ENCODE results near the gene TSHZ1.

TSHZ1 gene

DNA sequence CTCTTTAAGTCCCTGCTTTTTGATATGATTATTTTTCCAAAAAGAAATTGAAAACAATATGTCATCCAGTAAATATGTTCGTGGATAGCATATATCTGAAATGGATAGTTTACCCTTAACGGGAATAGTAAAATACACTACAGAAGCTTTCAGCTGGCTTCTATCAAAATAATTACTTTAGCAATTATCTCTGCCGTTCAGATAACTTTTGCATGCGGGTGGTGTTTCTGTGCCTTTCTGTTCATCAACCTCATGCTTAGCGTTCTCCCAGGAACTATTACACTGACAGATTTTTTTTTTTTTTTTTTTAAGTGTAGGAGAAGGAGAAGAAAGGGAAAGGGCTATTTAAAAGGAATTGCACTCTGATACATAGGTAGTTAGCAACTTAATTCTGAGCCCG, 53.6 kb downstream of the TSHZ1 start:
- TF ChIP-seq FOXP2 (optimal IDR thresholded peaks at IDR 0.05; ENCODE audit: borderline replicate concordance, extremely low read depth, extremely low read length, insufficient read depth) (no peak), POLR2AphosphoS5 (IDR thresholded peaks at IDR 0.05; ENCODE audit: low read depth, low read length) (no peak), SIN3A (IDR thresholded peaks at IDR 0.05; ENCODE audit: borderline replicate concordance, insufficient read depth, low read length) (no peak), TAF1 (IDR thresholded peaks at IDR 0.05; ENCODE audit: borderline replicate concordance, insufficient read depth, low read length) (no peak)
- TF ChIP-seq, protein P1, sequence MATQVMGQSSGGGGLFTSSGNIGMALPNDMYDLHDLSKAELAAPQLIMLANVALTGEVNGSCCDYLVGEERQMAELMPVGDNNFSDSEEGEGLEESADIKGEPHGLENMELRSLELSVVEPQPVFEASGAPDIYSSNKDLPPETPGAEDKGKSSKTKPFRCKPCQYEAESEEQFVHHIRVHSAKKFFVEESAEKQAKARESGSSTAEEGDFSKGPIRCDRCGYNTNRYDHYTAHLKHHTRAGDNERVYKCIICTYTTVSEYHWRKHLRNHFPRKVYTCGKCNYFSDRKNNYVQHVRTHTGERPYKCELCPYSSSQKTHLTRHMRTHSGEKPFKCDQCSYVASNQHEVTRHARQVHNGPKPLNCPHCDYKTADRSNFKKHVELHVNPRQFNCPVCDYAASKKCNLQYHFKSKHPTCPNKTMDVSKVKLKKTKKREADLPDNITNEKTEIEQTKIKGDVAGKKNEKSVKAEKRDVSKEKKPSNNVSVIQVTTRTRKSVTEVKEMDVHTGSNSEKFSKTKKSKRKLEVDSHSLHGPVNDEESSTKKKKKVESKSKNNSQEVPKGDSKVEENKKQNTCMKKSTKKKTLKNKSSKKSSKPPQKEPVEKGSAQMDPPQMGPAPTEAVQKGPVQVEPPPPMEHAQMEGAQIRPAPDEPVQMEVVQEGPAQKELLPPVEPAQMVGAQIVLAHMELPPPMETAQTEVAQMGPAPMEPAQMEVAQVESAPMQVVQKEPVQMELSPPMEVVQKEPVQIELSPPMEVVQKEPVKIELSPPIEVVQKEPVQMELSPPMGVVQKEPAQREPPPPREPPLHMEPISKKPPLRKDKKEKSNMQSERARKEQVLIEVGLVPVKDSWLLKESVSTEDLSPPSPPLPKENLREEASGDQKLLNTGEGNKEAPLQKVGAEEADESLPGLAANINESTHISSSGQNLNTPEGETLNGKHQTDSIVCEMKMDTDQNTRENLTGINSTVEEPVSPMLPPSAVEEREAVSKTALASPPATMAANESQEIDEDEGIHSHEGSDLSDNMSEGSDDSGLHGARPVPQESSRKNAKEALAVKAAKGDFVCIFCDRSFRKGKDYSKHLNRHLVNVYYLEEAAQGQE (IDR thresholded peaks at IDR 0.05; ENCODE audit: insufficient read depth in 1 of 2, low read depth in 2 of 2, low read length in 2 of 2), result no peak

DNA sequence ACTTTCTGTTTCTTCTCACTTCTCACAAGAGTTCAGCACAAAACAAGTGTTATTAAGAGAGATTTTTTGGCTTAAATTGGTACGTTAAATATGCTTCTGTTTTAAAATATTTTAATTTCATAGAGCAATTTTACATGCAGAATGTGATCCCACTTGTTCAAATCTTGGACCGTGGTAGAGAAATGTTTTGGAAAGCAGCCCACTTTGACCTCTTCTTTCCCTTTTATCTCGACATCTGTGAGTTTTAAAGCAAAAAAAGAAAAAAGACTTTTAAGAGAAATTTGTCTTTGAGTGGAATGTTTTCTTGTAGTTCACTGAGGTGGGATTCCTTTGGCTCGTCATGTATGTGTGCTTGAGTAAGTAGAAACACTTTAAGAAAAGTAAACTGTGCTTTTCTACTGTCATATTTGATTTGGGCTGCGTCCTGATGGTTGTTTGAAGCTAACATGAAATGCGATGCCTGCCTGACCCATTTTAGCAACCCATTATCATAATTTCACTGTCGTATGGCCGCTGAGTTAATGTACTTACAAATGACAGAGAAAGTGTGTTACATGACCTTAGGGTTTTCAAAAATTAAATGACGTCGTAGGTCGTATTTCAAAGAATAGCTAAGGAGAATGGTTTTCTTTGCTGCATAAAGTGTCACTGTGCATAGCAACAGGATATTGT, 54.5 kb downstream of the TSHZ1 start:
- TF ChIP-seq TAF1 (IDR thresholded peaks at IDR 0.05; ENCODE audit: borderline replicate concordance, insufficient read depth, low read length) (no peak), SIN3A (IDR thresholded peaks at IDR 0.05; ENCODE audit: borderline replicate concordance, insufficient read depth, low read length) (no peak)
- TF ChIP-seq, protein P1 (IDR thresholded peaks at IDR 0.05; ENCODE audit: insufficient read depth in 1 of 2, low read depth in 2 of 2, low read length in 2 of 2), result no peak

DNA sequence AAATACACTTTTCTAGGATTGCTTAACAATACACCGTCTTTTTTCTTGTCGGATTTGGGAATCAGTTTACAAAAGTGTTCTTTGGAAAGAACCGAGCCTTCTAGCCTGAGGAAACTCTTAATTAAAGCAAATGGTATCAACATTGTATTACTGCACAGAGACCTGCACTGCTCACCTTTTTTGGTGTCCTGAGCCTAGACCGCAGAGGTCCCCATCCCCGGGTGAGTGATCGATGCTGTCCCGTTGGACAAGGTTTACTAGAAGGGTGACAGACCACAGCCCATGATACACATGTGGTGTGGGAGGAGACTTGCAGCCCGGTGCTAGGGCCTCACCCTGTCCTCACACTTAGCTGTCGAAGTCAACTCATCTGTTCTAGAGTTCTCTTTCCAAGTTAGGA, 55.3 kb downstream of the TSHZ1 start:
- TF ChIP-seq SIN3A (IDR thresholded peaks at IDR 0.05; ENCODE audit: borderline replicate concordance, insufficient read depth, low read length), result no peak
- TF ChIP-seq, protein P1 (IDR thresholded peaks at IDR 0.05; ENCODE audit: insufficient read depth in 1 of 2, low read depth in 2 of 2, low read length in 2 of 2), result no peak
- TF ChIP-seq POLR2AphosphoS5 (IDR thresholded peaks at IDR 0.05; ENCODE audit: low read depth, low read length), result no peak
- TF ChIP-seq FOXP2 (optimal IDR thresholded peaks at IDR 0.05; ENCODE audit: borderline replicate concordance, extremely low read depth, extremely low read length, insufficient read depth), result no peak
- TF ChIP-seq TAF1 (IDR thresholded peaks at IDR 0.05; ENCODE audit: borderline replicate concordance, insufficient read depth, low read length), result no peak

DNA sequence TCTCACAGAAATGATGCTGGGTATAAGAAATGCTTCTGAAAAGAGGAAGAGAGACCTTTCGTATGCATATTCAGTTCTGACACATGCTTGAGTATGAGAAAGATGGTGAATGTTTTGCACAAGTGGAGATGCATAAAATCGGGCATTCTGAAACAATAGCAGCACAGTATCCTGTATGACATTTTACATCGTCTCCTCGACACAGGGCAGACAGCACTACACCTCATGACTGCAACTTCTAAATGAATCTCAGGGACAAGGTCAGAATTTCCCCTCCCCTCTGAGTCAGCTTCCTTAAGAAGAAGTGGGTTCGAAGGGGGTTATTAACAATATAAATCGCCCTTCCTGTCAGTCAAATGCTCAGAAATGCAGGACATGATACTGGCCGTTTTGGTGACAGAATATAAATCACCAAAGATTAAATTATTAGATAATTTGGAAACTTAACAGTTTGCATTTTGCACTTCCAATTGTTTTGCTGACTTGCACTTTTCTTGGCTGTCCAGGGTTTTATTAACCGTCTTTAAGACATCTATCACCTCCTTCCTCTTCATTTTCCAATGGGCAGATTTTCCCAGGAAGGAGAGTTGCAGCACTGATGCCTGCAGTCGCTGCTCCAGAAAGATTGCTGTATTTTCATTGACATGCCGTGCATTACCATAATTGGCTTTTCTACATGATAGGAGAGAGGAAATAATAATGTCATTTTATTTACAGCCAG, 57.2 kb downstream of the TSHZ1 start:
- TF ChIP-seq TAF1 (IDR thresholded peaks at IDR 0.05; ENCODE audit: borderline replicate concordance, insufficient read depth, low read length) (no peak), SIN3A (IDR thresholded peaks at IDR 0.05; ENCODE audit: borderline replicate concordance, insufficient read depth, low read length) (no peak), POLR2AphosphoS5 (IDR thresholded peaks at IDR 0.05; ENCODE audit: low read depth, low read length) (no peak), FOXP2 (optimal IDR thresholded peaks at IDR 0.05; ENCODE audit: borderline replicate concordance, extremely low read depth, extremely low read length, insufficient read depth) (no peak)
- TF ChIP-seq, protein P1 (IDR thresholded peaks at IDR 0.05; ENCODE audit: insufficient read depth in 1 of 2, low read depth in 2 of 2, low read length in 2 of 2), result no peak
